GM06990 (cell line): Measurements from ENCODE around the gene CHPF2.
A peak's percentile ranks its signal among the peaks of the same experiment; 100 is the strongest.

Experiments
- DNase-seq: peaks from one replicate; pipeline ENCODE4 v3.0.0-alpha.2; 2011; ENCODE audit not compliant: insufficient read length; ENCODE audit errors: extremely low read depth
- H3K27me3 ChIP-seq: replicated peaks from 2 replicates; pipeline ENCODE4 v1.6.0; 2011; ENCODE audit warnings: low read length; ENCODE audit not compliant: control insufficient read depth, insufficient read depth
- H3K36me3 ChIP-seq: 2 replicates; pipeline ENCODE4 v1.5.1; 2011; ENCODE audit warnings: low read length; ENCODE audit not compliant: control insufficient read depth, insufficient read depth
- H3K4me3 ChIP-seq: replicated peaks from 2 replicates; pipeline ENCODE4 v1.5.1; 2011; ENCODE audit warnings: low read depth, mild to moderate bottlenecking, control low read depth, low read length
- CTCF ChIP-seq: IDR thresholded peaks from 2 replicates; pipeline ENCODE4 v1.5.1; 2011; ENCODE audit warnings: low read length, control low read depth, mild to moderate bottlenecking, inconsistent platforms; ENCODE audit not compliant: insufficient read depth, poor library complexity, severe bottlenecking

CHPF2 gene

GRCh38 chr7:151244841-151245346 is 12.6 kb downstream of the CHPF2 start:
- no peaks in the 10 kb centered on the region; the same call in 1 of the 2 replicates for H3K36me3 ChIP-seq
- no peak overlapping the region; the same call in 1 of the 2 replicates for H3K4me3 ChIP-seq
- H3K27me3 ChIP-seq, result peaks cover 2% of the 10 kb centered on the region; the same call in 1 of the 2 replicates
- DNase-seq, result no peak
- no peak for TF ChIP-seq CTCF

GRCh38 chr7:151245360-151246101 is 13.2 kb downstream of the CHPF2 start:
- H3K27me3 ChIP-seq, result peaks cover 2% of the 10 kb centered on the region; the same call in 1 of the 2 replicates
- TF ChIP-seq CTCF, result peak; percentile 54
- H3K36me3 ChIP-seq, result no peaks in the 10 kb centered on the region
- DNase-seq, result peak; percentile 54
- H3K4me3 ChIP-seq, result no peak overlapping the region; the same call in 1 of the 2 replicates

- Histone ChIP-seq H3K27me3 (peaks cover 4% of the 10 kb centered on the region), H3K36me3 (no peaks in the 10 kb centered on the region), H3K4me3 (no peak overlapping the region)
- no peak for TF ChIP-seq CTCF
- DNase-seq, result no peak
Observed at GRCh38 chr7:151246102-151246850, 14.0 kb downstream of the CHPF2 start.

GRCh38 chr7:151246851-151247580 is 14.7 kb downstream of the CHPF2 start:
- no peaks in the 10 kb centered on the region for H3K36me3 ChIP-seq
- TF ChIP-seq CTCF, result no peak
- peaks cover 4% of the 10 kb centered on the region for H3K27me3 ChIP-seq
- no peak for DNase-seq
- no peak overlapping the region for H3K4me3 ChIP-seq

- no peaks in the 10 kb centered on the region for H3K36me3 ChIP-seq
- no peak for DNase-seq
- H3K4me3 ChIP-seq, result no peak overlapping the region; the same call in 1 of the 2 replicates
- peaks cover 4% of the 10 kb centered on the region for H3K27me3 ChIP-seq
- TF ChIP-seq CTCF, result no peak
Observed at GRCh38 chr7:151247611-151248345, 15.5 kb downstream of the CHPF2 start.
